Stimulated activated effector memory CD8-positive, alpha-beta T cell treated with anti-CD3 and anti-CD28 coated beads, Interleukin-12 subunit alpha, Interleukin-12 subunit beta, amount 100 ng/mL, for 72 hours (primary cell): ENCODE measurements around the gene ZNF169.
A peak's percentile ranks its signal among the peaks of the same experiment; 100 is the strongest.
"Not testable (repeated sequence)": the region's sequence is repeated elsewhere in the genome, so short reads cannot be mapped to it uniquely, and the experiment has no call there.

Experiments
- ATAC-seq: fragments of 150-1000 bp; cut with Tn5 transposase; 2 replicates; pipeline ENCODE4 v1.10.0; 2021
- DNase-seq, 2 donors: peaks; one replicate each; pipeline ENCODE4 v3.0.0; 2021 to 2022; ENCODE audit warnings: low spot score in 2 of 2
- H3K27ac Mint-ChIP-seq: one replicate; pipeline ENCODE4 v1.8.0; 2022; ENCODE audit warnings: mild to moderate bottlenecking, mixed read lengths
- H3K36me3 Mint-ChIP-seq: one replicate; pipeline ENCODE4 v1.8.0; 2022; ENCODE audit warnings: mild to moderate bottlenecking, mixed read lengths
- H3K4me1 Mint-ChIP-seq: one replicate; pipeline ENCODE4 v1.8.0; 2022; ENCODE audit warnings: mixed read lengths
- H3K4me3 Mint-ChIP-seq: one replicate; pipeline ENCODE4 v1.8.0; 2022; ENCODE audit warnings: mild to moderate bottlenecking, mixed read lengths
- H3K9me3 Mint-ChIP-seq: one replicate; pipeline ENCODE4 v1.8.0; 2022; ENCODE audit warnings: mixed read lengths

ZNF169 gene

DNA sequence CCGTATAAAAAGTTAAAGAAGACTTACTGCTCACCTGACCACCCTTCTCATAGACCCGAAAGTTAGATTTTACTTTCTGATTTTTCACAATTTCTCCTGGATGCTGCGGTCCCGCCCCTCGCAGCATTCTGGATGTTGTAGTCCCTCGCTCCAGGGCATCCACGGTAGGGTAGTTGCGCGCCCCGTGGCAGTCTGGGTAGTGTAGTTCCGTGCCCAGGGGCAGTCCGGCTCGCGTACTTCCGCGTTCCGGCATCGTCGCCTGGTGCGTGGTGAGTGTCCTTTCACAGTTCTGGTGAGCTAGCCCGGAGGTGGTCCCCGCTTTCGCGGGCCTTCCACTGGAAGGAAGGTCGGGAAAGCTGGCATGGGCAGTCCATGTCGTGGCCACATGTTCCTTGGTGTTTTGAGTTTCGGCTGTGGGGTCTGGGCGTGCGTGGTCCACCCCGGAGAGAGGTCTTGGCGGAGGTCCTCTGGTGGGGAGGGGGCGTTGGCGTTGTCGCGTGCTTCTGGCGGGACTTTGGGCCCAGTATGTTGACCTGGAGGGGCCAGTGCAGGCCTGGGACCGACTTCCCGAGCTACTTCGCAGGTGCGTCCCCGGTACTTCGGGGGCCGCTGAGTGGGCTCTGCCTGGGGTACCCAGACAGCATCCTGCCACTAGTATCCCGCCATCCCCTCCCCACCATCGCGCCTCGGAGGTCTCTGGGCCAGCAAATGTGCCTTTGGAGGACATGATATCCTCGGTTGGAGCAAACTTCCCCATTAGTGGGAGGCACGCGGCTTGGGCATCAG lies at the start of gene ZNF169:
TSS of gene ZNF169 (plus strand) at position 222 of the 786 bp plus-strand sequence. CDS start 19,515 bp downstream, outside the sequence.
- Mint-ChIP-seq H3K27ac (peak within 1 kb of the TSS; percentile 99), H3K4me1 (peaks cover 27% of the 10 kb centered on the region), H3K9me3 (no peaks in the 10 kb centered on the region), H3K36me3 (peaks cover 20% of the 10 kb centered on the region), H3K4me3 (peak within 1 kb of the TSS; percentile 99)
- DNase-seq (peak; percentile 76 to 90), ATAC-seq (peak; percentile 100)

- Mint-ChIP-seq H3K4me1 (peaks cover 6% of the 10 kb centered on the region), H3K4me3 (no peak overlapping the region), H3K9me3 (no peaks in the 10 kb centered on the region), H3K27ac (no peak overlapping the region), H3K36me3 (no peaks in the 10 kb centered on the region)
- no peak for DNase-seq
- ATAC-seq: no peak
Observed at GRCh38 chr9:94210616-94211603, 48.2 kb upstream of the ZNF169 start.

- H3K27ac Mint-ChIP-seq: no peak overlapping the region
- H3K4me1 Mint-ChIP-seq: peaks cover 6% of the 10 kb centered on the region
- no peaks in the 10 kb centered on the region for H3K36me3 Mint-ChIP-seq
- DNase-seq: no peak
- no peak overlapping the region for H3K4me3 Mint-ChIP-seq
- no peak for ATAC-seq
- no peaks in the 10 kb centered on the region for H3K9me3 Mint-ChIP-seq
Observed at GRCh38 chr9:94212091-94212490, 47.0 kb upstream of the ZNF169 start.

DNA sequence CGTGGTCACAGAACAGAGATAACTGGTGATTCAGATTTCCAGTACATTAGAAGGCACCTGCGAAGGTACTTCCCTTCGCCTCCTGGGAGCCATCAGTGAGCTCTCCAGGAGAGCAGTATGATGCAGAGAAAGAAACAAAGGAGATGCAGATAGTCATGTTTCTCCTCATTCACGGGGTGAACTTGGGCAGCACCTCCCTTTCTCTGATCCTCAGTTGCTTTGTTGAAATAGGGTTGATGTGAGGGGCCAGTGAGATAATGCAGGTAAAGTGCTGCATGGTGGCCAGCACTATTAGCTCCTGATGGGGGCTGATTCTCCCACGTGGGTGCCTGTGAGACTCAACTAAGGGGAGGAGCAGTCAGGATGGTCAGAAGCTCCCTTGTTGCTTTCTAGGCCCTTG lies 46.6 kb upstream of the ZNF169 start:
- no peak overlapping the region for H3K4me3 Mint-ChIP-seq

DNA sequence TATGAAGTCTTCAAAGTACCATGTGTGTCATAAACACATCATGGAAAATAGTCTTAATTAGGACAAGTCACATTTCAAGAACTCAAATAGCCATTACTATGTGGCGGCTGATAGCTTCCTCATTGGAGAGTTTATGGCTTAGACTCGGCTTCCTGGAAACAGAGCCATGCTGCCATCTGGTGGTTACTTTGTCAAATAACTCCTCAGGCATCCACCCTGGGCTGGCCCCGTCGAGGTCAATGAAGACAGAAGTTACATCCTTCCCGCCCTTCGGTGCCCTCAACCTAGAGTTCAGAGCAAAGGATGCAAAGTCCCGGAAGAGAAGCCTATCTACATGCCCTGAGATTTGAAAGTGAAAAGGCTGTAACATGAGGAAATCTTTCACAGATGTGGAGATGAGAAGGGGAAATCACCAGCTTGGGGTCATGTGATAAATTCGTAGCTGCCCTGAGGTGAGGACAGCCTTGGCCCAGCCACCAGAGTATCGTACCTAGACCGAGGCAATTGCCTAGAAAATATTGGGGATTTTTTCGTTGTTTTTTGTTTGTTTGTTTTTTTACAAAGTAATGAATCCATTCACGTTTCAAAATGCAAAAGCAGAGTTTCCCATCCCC lies 45.5 kb upstream of the ZNF169 start:
- Mint-ChIP-seq H3K4me3 (no peak overlapping the region), H3K27ac (peak overlapping the region; percentile 63), H3K4me1 (peaks cover 6% of the 10 kb centered on the region), H3K9me3 (no peaks in the 10 kb centered on the region), H3K36me3 (no peaks in the 10 kb centered on the region)
- DNase-seq (peak; percentile 54 to 82), ATAC-seq (peak; percentile 96)

More for the DNA sequence above, 46.6 kb upstream of the ZNF169 start:
- ATAC-seq: no peak
- Mint-ChIP-seq H3K9me3 (no peaks in the 10 kb centered on the region), H3K4me1 (peaks cover 6% of the 10 kb centered on the region), H3K36me3 (no peaks in the 10 kb centered on the region), H3K27ac (no peak overlapping the region)
- no peak for DNase-seq

DNA sequence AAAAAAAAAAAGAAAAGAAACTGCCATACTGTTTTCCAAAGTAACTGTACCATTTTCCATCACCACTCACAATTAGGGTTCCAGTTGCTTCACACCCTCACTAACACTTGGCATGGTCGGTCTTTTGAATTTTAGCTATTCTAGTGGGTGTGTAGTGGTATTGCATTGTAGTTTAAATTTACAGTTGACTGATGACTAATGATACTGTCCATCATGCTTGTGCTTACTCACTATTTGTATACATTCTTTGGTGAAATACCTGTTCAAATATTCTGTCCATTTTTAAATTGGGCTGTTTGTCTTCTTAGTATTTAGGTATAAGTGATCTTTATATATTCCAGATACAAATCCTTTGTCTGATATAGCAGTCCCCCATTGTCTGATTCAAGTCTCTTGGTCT lies 36.2 kb upstream of the ZNF169 start:
- Mint-ChIP-seq H3K9me3 (no peaks in the 10 kb centered on the region), H3K4me1 (no peaks in the 10 kb centered on the region), H3K36me3 (no peaks in the 10 kb centered on the region), H3K27ac (no peak overlapping the region), H3K4me3 (no peak overlapping the region)
- DNase-seq (no peak), ATAC-seq (no peak)

DNA sequence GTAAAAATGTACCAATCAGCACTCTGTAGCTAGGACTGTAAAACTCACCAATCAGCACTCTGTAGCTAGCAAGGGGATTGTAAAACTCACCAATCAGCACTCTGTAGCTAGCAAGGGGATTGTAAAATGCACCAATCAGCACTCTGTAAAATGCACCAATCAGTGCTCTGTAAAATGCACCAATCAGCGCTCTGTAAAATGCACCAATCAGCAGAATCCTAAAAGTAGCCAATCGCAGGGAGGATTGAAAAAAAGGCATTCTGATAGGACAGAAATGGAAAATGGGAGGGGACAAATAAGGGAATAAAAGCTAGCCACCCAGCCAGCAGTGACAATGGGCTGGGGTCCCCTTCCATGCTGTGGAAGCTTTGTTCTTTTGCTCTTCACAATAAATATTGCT lies 33.7 kb upstream of the ZNF169 start:
- not testable (repeated sequence) for H3K4me3 Mint-ChIP-seq, DNase-seq, H3K4me1 Mint-ChIP-seq, H3K9me3 Mint-ChIP-seq, H3K27ac Mint-ChIP-seq, ATAC-seq, H3K36me3 Mint-ChIP-seq

DNA sequence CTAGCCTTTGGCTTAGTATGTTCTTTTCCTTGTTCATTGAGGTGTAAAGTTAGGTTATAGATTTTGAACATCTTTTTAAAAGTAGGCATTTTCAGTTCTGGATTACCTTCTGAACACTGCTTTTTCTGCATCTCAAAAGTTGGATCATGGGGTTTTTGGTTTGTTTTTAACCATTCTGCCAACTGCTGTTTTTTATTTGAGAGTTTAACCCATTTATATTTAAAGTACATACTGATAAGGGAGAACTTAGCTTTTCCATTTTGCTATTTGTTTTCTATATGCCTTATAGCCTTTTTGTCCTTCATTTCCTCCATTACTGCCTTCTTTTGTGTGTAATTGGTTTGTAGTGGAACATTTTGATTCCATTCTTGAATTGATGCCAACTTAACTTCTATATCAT lies 30.5 kb upstream of the ZNF169 start:
- DNase-seq: no peak
- no peak for ATAC-seq
- no peak overlapping the region for H3K27ac Mint-ChIP-seq
- no peaks in the 10 kb centered on the region for H3K9me3 Mint-ChIP-seq
- H3K36me3 Mint-ChIP-seq: no peaks in the 10 kb centered on the region
- no peak overlapping the region for H3K4me3 Mint-ChIP-seq
- no peaks in the 10 kb centered on the region for H3K4me1 Mint-ChIP-seq

- H3K4me1 Mint-ChIP-seq: no peaks in the 10 kb centered on the region
- H3K36me3 Mint-ChIP-seq: no peaks in the 10 kb centered on the region
- H3K9me3 Mint-ChIP-seq: no peaks in the 10 kb centered on the region
- DNase-seq (no peak), ATAC-seq (no peak)
- no peak overlapping the region for H3K4me3 Mint-ChIP-seq
- H3K27ac Mint-ChIP-seq: no peak overlapping the region
Observed at GRCh38 chr9:94232428-94232827, 26.7 kb upstream of the ZNF169 start.

GRCh38 chr9:94241098-94241497 lies 18.0 kb upstream of the ZNF169 start:
- not testable (repeated sequence) for H3K27ac Mint-ChIP-seq, DNase-seq, H3K4me1 Mint-ChIP-seq, H3K36me3 Mint-ChIP-seq, H3K9me3 Mint-ChIP-seq, ATAC-seq, H3K4me3 Mint-ChIP-seq

- Mint-ChIP-seq H3K4me1 (peaks cover 7% of the 10 kb centered on the region), H3K9me3 (no peaks in the 10 kb centered on the region), H3K27ac (no peak overlapping the region), H3K4me3 (no peak overlapping the region), H3K36me3 (no peaks in the 10 kb centered on the region)
- no peak for ATAC-seq
- DNase-seq: no peak
Observed at GRCh38 chr9:94245651-94246050, 13.4 kb upstream of the ZNF169 start.

- H3K27ac Mint-ChIP-seq: peak overlapping the region; percentile 62
- H3K36me3 Mint-ChIP-seq: no peaks in the 10 kb centered on the region
- DNase-seq (no peak), ATAC-seq (peak; percentile 34)
- peaks cover 12% of the 10 kb centered on the region for H3K4me1 Mint-ChIP-seq
- no peaks in the 10 kb centered on the region for H3K9me3 Mint-ChIP-seq
- H3K4me3 Mint-ChIP-seq: no peak overlapping the region
Observed at GRCh38 chr9:94250456-94250855, 8.6 kb upstream of the ZNF169 start.

DNA sequence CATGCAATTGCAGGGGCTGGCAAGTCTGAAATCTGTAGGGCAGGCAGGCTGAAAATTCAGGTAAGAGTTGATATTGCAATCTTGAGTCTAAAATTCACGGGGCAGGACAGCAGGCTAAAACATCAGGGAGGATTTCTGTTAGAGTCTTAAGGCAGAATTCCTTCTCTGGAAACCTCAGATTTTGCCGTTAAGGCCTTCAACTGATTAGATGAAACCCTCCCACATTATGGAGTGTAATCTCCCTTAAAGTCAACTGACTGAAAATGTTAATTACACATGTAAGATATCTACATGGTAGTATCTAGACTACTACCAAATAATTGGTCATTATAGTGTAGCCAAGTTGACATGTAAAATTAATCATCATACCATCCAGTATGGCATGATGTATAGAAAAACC lies 3.1 kb upstream of the ZNF169 start:
- H3K36me3 Mint-ChIP-seq: peaks cover 6% of the 10 kb centered on the region
- ATAC-seq (no peak), DNase-seq (no peak)
- no peaks in the 10 kb centered on the region for H3K9me3 Mint-ChIP-seq
- no peak overlapping the region for H3K27ac Mint-ChIP-seq
- H3K4me3 Mint-ChIP-seq: no peak overlapping the region
- peaks cover 16% of the 10 kb centered on the region for H3K4me1 Mint-ChIP-seq

- Mint-ChIP-seq H3K36me3 (peaks cover 23% of the 10 kb centered on the region), H3K4me1 (peaks cover 13% of the 10 kb centered on the region)
- not testable (repeated sequence) for H3K4me3 Mint-ChIP-seq, ATAC-seq, H3K9me3 Mint-ChIP-seq, DNase-seq, H3K27ac Mint-ChIP-seq
Observed at GRCh38 chr9:94265626-94266402, 6.7 kb downstream of the ZNF169 start.

DNA sequence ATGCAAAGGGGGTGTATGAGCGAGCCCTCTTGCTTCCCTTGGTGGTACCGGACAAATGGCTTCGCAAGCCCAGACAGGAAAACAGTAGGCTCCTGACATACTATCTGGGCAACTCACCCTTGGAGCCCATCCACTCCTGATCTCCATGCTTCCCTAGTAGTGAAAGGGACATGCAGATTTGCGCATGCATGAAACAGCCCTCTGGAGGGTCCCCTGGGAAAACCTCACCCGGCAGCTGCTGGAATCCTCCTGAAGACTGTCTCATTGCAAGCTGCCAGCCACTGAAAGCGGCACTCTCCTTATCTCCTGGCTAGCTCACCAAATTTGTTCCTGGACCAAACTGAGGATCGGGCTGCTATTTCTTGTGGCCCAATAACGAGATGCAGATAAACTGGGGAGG lies 10.2 kb downstream of the ZNF169 start:
- Mint-ChIP-seq H3K4me1 (peaks cover 10% of the 10 kb centered on the region), H3K9me3 (no peaks in the 10 kb centered on the region), H3K36me3 (peaks cover 9% of the 10 kb centered on the region), H3K4me3 (no peak overlapping the region), H3K27ac (no peak overlapping the region)
- no peak for ATAC-seq
- DNase-seq: no peak
